GM19193 (cell line): Measurements from ENCODE around the gene RGS7BP.

Experiments
- POLR2A ChIP-seq: IDR thresholded peaks from 4 replicates; pipeline ENCODE4 v1.6.1; 2011; ENCODE audit not compliant: insufficient read depth, insufficient read length; ENCODE audit errors: extremely low read depth

Gene RGS7BP

GRCh38 chr5:64594601-64595000, 88.8 kb downstream of the RGS7BP start:
- TF ChIP-seq POLR2A, result no peak

- TF ChIP-seq POLR2A, result no peak
Measured at GRCh38 chr5:64595031-64595855, 89.4 kb downstream of the RGS7BP start.

GRCh38 chr5:64599226-64599625, 93.4 kb downstream of the RGS7BP start:
- no peak for TF ChIP-seq POLR2A

- TF ChIP-seq POLR2A, result no peak
Measured at GRCh38 chr5:64603676-64604075, 97.9 kb downstream of the RGS7BP start.

GRCh38 chr5:64606926-64607325, 101.1 kb downstream of the RGS7BP start:
- no peak for TF ChIP-seq POLR2A

GRCh38 chr5:64612344-64612961, 106.6 kb downstream of the RGS7BP start:
- no peak for TF ChIP-seq POLR2A

- no peak for TF ChIP-seq POLR2A
Measured at GRCh38 chr5:64615895-64616294, 110.1 kb downstream of the RGS7BP start.

- no peak for TF ChIP-seq POLR2A
Measured at GRCh38 chr5:64619609-64620008, 113.8 kb downstream of the RGS7BP start.

GRCh38 chr5:64622991-64623390, 117.2 kb downstream of the RGS7BP start:
- TF ChIP-seq POLR2A, result no peak

- no peak for TF ChIP-seq POLR2A
Measured at GRCh38 chr5:64625678-64626077, 119.9 kb downstream of the RGS7BP start.

GRCh38 chr5:64628901-64629300, 123.1 kb downstream of the RGS7BP start:
- TF ChIP-seq POLR2A, result no peak

- no peak for TF ChIP-seq POLR2A
Measured at GRCh38 chr5:64629841-64630240, 124.0 kb downstream of the RGS7BP start.

GRCh38 chr5:64632251-64632650, 126.4 kb downstream of the RGS7BP start:
- no peak for TF ChIP-seq POLR2A

- no peak for TF ChIP-seq POLR2A
Measured at GRCh38 chr5:64634997-64635686, 129.3 kb downstream of the RGS7BP start.

- TF ChIP-seq POLR2A, result no peak
Measured at GRCh38 chr5:64637144-64637543, 131.3 kb downstream of the RGS7BP start.
